Activated naive CD4-positive, alpha-beta T cell (primary cell): Measurements from ENCODE around the gene CLRN2.

Source experiments
- DNase-seq, 4 experiments: peaks; one replicate each; lab custom pipeline; 2025; lab: John Stamatoyannopoulos, UW

The CLRN2 gene, protein sequence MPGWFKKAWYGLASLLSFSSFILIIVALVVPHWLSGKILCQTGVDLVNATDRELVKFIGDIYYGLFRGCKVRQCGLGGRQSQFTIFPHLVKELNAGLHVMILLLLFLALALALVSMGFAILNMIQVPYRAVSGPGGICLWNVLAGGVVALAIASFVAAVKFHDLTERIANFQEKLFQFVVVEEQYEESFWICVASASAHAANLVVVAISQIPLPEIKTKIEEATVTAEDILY

GRCh38 chr4:17514865-17515264 is at the start of gene CLRN2:
CLRN2 (plus strand) TSS chr4:17515165; CDS start chr4:17515267, 102 bp downstream.
- DNase-seq = no peak

GRCh38 chr4:17468619-17469221 is 46.2 kb upstream of the CLRN2 start:
- no peak for DNase-seq

DNA sequence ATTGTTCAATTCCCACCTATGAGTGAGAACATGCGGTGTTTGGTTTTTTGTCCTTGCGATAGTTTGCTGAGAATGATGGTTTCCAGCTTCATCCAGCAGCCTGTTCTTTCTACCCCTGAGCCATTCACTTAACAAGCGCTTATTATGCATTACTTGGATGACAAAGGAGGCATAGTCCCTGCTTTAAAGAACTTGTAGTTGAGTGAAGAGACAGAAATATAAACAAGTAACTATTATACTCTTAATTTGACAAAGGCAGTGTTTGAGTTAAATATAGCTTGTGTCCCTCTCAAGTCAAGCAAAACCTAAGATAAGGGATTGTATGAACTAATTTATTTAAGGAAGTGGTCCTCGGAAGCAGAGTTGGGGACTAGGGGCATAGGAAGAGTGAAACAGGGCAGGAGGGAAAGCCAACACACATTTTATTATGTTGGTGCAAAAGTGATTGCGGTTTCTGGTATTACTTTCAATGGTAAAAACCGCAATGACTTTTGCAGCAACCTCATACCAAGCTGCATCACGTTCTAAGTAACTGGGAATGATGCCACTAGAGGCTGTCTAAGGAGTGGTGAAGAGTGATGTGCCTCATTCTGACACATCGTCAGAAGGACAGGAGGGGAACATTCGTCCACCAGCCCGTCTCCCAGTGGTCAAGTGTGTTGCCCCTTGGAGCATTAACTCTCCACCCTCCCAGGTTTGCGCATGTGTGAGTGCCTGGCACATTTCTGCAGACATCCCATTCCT is 44.9 kb upstream of the CLRN2 start:
- DNase-seq = no peak

DNA sequence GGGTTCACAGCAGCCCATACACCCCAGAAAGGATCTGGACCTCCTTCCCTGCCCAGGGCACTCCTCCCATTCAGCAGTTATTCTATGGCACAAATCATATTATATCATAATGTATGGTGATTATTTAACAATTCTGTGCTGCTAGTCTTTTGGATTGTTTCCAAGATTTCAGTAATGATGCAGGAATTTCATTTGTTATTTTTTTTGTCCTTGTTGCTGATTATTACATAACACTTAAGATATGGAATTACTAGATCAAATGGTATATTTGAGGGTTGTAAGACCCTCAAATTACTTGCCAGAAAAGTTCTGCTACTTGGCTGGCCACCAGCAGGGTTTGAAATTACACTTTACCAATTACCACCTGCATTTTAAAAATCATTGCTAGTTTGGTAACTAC is 39.5 kb upstream of the CLRN2 start:
- no peak for DNase-seq

DNA sequence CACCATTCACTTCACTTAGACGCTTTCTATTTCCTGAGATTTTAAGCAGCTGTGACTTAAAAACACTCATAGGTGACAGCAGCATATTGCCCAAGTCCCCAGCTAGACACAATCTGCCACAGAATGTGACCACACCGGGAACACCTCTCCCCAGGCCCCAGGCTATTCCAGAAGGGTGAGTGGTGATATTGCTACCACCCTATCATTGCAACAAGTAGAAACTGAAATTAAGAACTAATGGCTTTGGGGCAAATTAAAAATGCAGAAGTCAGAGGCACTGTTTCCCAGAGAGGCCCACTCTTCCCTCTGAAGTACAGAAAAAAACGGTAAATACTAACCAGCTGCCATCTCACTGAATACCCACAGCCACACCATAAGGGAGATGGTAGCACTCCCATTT is 38.1 kb upstream of the CLRN2 start:
- DNase-seq = no peak

GRCh38 chr4:17477774-17478472 is 37.0 kb upstream of the CLRN2 start:
- no peak for DNase-seq

DNA sequence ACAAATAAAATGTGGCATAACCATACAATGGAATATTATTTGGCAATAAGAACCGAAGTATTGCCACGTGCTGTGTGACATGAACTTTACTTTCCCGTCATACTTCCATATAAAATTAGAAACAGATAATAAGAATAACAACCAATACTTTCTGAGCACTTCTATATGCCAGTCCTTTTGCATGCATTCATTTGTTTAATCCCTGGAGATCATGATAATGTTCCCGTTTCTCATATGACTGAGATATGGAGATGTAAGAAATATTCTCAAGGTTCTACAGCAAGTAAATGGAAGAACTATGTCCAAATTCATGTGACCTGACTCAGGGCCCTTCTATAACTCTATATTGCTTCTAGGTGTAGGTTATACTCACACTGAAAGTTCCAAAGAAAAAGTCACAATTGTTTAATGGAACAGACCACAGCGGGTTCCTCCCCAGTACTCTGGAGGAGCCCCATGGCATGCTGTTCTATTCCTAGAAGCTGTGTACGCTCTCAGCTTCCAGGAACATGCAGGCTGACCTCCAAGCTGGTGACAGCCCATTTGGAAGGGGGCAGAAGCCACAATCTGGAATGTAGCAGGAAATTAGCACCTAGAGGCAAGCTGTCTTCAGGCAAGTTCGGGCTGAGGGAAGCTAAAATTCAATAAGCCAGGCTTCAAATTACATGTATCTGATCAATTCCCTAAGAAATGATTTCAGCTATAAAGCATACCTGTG is 34.6 kb upstream of the CLRN2 start:
- DNase-seq = no peak

DNA sequence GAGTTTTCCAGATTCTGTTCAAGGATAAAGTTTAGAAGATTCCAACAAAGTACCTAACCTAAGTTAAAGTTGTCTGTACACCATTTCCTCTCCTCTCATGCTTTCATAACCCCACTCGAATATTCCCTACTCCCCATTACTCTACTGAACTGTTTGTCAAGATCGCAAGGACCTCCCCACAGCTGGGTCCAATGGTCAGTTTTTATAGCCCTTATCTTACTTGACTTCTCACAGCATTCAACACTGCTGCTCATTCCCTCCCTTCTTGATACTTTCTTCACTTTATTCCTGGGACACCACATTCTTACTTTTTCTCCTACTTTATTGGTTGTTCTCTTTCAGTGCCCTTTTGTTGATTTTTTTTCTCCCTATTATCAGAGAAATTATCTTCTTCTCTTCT is 34.0 kb upstream of the CLRN2 start:
- no peak for DNase-seq

DNA sequence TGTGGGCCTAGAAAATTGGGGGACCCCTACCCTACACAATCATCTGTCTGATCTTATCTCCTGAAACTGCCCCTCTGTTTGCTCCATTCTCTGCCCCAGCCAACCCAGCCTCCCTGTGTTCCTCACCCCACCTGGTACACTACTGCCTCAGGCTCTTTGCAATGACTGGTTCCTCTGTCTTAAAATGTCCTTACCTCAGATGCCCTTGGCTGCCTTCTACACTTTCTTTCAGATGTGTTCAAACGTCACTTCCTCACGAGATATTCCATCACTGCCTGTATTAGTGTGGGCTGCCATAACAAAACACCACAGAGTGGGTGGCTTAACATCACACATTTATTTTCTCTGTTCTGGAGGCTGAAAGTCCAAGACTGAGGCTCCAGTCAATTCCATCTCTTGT is 32.2 kb upstream of the CLRN2 start:
- DNase-seq = no peak

- DNase-seq = no peak
Observed at GRCh38 chr4:17489123-17489522, 25.8 kb upstream of the CLRN2 start.

- no peak for DNase-seq
Observed at GRCh38 chr4:17489721-17490120, 25.2 kb upstream of the CLRN2 start.

- DNase-seq = no peak
Observed at GRCh38 chr4:17490575-17491059, 24.3 kb upstream of the CLRN2 start.

DNA sequence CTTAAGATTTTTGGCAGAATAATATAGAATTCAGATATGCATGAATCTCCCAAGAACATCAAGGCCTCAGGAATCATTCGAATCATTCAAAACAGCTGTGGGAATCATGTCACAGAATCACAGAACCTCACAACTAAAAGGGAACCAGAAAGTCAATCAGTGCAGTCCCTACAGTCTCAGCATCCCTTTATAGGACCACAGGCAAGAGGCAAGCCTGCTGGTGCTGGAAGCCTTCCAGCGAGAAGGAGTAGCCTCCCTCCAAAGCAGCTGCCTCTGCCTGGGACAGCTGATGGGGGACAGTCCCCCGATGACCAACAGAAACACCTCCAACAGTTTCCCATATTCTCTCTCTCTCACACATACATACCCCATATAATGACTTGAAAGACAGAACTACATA is 23.8 kb upstream of the CLRN2 start:
- no peak for DNase-seq

DNA sequence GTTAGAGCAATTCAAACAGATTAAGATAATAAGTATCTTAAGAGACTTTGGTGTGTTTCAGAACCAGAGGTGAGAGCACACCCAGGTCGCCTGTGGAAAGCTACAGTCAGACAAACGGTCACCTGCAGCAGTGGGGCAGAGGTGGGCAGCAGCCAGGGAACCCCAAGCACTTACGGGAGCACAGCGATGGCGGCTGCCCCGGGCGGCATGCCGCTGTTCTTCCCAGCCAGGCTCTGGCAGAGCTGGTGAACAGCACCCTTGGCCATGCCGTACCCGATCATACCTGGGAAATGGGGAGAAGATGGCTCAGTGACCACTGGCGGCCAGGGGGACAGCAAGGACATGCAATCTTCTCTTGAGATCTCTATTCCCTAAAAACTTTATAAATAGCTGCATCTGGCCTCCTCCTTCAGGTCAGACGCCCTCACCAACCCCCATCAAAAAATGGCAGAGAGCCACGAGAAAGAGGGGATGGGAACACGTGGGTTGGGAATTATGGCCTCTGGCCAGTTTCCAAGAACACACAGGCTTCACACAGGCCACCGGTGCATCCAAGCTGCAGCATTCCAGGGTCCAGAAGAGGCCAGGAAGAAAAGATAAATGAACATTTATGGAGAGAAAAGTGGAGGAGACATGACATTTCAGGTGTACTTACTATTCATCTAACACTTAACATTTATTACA is 22.8 kb upstream of the CLRN2 start:
- DNase-seq = no peak

DNA sequence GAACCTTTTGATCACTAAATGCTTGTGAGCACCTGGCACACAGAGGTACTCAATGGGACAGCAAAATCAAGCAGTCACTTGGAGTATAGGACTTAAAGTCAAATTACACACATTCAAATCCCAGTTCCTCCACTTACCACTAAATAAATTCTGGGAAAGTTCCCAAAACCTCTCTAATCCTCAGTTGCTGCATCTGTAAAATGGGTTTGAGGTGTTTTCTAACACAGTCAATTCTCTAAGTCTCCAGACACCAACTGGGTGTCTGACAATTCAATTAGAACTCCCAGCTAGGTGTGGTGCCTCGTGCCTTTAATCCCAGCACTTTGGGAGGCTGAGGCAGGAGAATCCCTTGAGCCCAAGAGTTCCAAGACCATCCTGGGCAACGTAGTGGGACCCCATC is 22.1 kb upstream of the CLRN2 start:
- no peak for DNase-seq

GRCh38 chr4:17493619-17494018 is 21.3 kb upstream of the CLRN2 start:
- no peak for DNase-seq

- no peak for DNase-seq
Observed at GRCh38 chr4:17494258-17495190, 20.4 kb upstream of the CLRN2 start.

DNA sequence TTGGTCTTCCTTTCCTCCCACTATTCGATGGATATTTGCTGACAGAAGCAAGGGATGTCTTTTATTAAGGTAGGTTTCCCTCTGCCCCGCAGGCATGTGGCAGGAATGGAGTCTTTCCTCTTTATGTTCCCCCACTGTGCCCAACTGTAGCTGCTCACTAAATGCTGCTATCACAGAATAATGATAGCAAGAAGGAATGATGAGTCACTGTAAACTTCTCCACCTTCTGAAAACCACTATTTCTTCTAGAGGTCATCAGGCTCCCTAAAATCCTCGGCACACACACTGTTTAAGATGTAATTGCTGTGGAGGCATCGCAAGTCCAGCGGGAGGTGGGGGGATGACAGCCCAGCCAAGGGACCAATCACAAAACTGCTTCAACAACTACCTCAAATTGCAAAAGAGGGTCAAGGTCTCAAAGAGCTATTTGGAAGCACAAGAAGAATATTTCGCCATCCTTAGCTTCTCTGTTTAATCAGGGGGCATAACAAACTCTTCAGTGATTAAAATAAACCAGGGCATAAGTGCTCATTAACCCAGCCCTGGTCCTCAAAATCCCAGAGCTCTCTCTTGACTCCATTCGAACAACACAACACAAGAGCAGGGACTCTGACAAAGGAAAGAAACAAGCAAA is 17.0 kb upstream of the CLRN2 start:
- no peak for DNase-seq

GRCh38 chr4:17500574-17500973 is 14.4 kb upstream of the CLRN2 start:
- DNase-seq = no peak

- DNase-seq = no peak
Observed at GRCh38 chr4:17502756-17503155, 12.2 kb upstream of the CLRN2 start.
